Measurements from ENCODE around the gene ZFYVE1.

- TF ChIP-seq EZH2phosphoT487 (IDR thresholded peaks at IDR 0.05; ENCODE audit: borderline replicate concordance, low read depth, low read length): no peak
- TF ChIP-seq CTCF (conservative IDR thresholded peaks at IDR 0.05; ENCODE audit: low read length): peak; percentile 99
These were observed 78.3 kb downstream of the ZFYVE1 start for GRCh38 chr14:72948481-72949138.

Data from OCI-LY7 (cell line).